NCI-H1105 (cell line): ENCODE results near the gene DPP7.

ENCODE experiments used
- DNase-seq: peaks from one replicate; lab custom pipeline; 2025; lab: John Stamatoyannopoulos, UW

Gene DPP7

DNA sequence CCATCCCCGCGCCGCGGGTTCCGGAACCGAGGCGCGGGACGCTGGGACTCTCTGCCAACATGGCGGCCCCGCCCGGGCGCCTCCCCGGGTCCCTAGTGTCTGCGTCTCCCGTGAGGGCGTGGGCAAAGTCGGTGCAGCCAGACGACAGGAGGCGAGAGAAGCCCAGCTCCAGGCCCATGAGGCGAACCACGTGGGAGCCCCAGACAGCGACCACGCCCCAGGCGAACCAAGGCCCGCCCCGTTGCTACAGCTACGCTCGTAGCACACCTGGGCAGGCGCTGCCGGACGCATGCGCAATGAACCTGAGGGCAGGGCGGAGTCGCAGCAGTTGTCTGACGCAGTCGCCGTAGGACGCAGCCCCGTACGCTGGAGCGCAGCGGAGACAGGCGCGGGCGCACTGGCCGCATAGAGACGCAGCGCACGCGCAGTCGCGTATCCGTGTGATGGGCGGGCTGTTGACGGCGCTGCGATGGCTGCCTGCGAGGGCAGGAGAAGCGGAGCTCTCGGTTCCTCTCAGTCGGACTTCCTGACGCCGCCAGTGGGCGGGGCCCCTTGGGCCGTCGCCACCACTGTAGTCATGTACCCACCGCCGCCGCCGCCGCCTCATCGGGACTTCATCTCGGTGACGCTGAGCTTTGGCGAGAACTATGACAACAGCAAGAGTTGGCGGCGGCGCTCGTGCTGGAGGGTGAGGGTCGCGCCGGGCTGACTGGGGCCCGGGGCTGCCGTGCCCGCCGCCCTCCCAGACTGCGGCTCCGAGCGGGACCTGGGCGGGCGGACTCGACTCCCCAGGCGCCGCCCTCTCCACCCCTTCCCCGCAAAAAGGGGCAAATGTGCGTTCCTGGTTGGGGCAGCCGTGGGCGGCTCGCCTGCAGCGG lies 27.8 kb downstream of the DPP7 start, which contains the start of gene MAN1B1:
Gene MAN1B1, plus strand, starts transcription at position 455 of the 878 bp plus-strand sequence. Its CDS starts 15 bp downstream, at position 470.
- DNase-seq = peak; percentile 98

GRCh38 chr9:137085920-137086530 lies 28.5 kb downstream of the DPP7 start:
- DNase-seq = no peak

DNA sequence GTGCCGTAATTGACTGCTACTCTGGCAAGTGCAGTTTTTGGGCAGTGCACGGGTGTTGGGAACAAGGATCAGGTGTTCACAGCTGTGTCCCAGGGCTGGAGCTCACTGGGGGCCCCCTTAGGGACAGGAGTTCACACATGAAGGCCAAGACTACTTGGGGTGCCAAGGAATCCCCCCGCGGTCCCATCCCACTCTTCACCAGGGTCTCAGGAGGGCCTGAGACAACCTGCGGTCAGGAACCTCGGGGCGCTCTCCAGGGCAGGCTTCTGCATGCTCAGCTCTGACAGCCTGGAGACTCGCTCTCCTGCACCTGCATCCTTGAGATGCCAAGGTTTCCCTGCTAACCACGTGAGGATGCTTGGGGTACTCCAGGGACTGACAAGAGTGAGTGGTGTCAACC lies 30.0 kb downstream of the DPP7 start:
- no peak for DNase-seq

DNA sequence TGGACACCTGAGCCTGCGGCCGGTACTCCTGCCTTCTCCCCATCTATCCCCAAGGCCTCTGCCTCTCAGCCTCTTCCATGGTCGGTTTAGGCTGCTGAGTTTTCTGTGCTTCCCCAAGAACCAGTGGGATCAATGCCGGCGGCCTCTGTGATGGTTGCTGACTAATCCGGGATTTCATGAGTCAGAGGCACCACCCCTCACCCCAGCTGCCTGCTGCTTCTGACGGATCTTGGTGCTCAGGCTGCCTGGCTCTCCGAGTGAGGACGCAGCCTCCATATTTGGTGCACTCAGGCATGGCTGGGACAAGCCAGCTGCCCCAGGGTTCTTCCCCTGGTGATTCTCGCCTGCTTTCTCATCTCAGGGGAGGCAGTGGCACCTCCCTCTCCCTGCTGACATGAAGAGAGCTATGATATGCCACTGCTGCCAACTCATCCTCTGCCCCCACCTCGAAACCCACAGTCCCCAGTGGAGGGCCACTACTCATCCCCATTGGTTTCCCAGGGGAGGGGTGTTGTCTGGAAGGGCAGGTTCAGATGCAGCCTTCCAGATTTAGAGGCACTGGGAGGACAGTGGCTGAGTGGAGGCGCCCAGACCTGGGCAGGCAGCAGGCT lies 31.0 kb downstream of the DPP7 start:
- DNase-seq = no peak

GRCh38 chr9:137082925-137083290 lies 31.6 kb downstream of the DPP7 start:
- no peak for DNase-seq

DNA sequence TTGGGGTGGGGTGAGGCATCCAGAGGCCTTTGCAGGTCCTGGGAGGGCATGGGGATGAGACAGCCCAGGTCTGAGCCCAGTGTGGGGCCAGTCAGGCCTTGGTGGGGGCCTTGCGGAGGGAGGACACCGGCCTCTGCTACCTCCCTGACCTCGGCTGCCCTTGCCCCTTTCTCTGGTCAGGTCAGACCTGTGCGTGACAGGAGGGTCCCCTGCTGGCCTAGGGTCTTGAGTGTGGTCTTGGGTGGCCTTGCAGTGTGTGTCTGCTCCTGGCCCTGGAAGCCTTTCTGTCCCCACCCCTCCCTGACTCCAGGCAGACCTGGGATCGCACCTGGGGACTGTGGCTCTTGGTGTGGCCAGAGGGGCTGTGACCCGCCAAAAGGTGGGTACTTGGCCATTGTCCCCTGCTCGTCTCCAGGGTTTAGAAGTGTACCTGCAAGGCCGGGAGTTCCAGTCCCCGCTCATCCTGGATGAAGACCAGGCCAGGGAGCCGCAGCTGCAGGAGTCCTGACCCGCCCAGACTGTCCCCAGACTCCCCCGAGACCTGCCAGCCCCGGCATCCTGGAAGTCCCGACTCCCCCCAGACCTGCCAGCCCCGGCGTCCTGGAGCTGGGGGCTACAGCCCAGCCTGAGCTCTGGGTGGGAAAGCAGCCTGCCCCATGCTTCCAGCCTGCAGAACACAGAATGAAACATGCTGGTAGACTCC lies 32.2 kb downstream of the DPP7 start:
- no peak for DNase-seq

DNA sequence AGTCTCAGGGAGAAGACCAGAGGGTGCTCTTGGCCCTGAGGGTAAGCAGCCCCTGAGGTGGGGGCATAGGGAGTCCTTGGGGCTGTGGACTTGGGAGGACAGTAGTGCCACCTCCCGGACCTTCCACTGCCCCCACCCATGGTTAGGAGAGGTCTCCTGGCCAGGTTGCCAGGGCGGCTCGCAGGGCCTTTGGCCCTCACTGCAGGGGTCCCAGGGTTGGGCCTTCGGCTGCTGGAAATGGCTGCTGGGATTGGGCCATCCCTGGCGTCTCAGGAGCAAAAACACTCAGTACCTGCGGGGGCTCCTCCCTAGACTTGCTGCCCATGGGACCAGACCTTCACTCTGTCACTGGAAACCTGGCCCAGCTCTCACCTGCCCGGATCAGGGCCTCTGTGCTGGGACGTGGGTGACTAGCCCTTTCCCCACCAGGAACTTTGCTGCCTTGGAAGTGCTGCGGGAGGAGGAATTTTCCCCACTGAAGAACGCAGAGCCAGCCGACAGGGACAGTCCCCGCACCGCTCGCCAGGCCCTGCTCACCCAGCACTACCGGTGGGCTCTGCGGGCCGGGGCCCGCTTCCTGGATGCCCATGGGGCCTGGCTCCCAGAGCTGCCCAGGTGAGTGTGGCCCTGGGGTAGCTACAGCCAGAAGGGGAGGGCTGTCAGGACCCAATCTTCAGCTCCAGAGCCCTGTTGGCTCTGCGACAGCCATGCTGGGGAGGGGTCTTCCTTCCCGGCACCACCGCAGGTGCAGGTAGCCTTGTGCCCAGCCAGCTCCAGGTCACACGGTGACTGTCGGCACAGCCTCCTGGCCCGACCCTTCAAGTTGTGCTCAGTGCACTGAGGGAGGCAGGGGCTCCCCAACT lies 34.0 kb downstream of the DPP7 start:
- no peak for DNase-seq

GRCh38 chr9:137079401-137079787 lies 35.1 kb downstream of the DPP7 start:
- no peak for DNase-seq

- no peak for DNase-seq
Measured at GRCh38 chr9:137078701-137079400, 35.7 kb downstream of the DPP7 start.

GRCh38 chr9:137077758-137078693 lies 36.5 kb downstream of the DPP7 start:
- no peak for DNase-seq

GRCh38 chr9:137077010-137077747 lies 37.4 kb downstream of the DPP7 start, which contains the start of gene UAP1L1:
Gene UAP1L1 (plus strand): TSS chr9:137077517. CDS start chr9:137077533, 16 bp downstream.
- DNase-seq = peak; percentile 18

DNA sequence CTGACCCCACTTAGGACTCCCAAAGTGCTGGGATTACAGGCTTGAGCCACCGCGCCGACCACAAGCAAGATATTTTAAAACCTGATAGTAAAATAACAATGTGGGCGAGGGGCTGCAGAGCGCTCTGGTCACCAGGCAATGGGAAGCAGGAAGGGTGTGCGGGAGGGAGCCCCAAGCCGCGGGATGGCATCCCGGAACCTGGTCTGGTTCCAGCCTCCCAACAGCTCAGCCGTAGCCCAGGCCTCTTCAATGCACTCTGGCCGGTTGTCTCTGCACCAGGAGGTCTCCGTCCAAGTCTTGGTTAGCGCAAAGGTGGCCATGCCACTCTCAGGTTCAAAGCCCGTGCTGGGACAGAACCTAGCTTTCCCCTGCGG lies 37.9 kb downstream of the DPP7 start:
- no peak for DNase-seq

- DNase-seq = no peak
Measured at GRCh38 chr9:137075275-137075775, 39.2 kb downstream of the DPP7 start.

DNA sequence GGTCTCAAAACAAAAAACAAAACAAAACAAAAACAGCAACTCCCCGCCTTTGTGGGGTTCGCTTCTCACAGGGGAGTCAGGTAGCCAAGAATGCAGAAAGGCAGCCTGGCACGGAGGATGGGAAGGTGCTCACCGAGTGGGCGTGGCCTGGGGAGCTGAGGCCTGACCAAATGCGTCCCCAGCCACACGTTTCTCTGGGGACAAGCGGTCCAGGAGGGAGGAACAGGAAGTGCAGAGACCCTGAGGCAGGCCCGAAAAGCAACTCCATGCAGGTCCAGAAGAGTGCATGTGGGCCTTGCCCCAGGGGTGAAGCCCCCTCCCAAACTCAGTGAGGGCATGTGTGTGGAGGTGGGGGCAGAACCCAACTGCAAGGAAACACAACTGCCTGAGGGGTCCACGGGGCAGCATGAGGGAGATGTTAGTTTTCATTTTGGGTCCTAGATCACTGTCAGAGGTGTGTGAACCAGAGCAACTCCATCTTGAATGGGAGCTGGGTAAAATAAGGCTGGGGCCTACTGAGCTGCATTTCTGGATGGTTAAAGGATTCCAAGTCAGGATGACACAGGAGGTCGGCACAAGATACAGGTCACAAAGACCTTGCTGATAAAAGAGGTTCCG lies 39.8 kb downstream of the DPP7 start:
- DNase-seq = no peak

- DNase-seq = no peak
Measured at GRCh38 chr9:137073992-137074399, 40.5 kb downstream of the DPP7 start.

DNA sequence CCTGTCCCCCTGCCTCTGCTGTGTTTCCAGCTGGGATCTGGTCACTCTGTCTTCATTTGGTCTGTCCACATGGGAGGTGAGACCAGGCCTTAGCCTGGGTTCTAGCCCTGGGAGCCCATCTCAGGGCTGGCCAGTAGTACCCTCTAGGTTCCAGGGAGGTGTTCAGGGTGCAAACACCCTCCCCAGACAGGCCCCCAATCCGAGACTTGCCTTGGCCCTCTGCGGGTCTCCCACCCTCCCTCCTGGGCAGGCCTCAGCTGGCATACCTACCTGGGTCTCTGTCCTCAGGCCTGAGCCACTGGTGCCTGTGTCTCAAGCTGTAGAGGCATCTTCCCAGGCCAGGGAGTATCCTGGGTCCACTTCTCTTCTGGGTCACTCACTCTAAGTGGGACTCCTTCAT lies 43.3 kb downstream of the DPP7 start:
- no peak for DNase-seq

GRCh38 chr9:137070906-137071275 lies 43.6 kb downstream of the DPP7 start:
- DNase-seq = no peak

DNA sequence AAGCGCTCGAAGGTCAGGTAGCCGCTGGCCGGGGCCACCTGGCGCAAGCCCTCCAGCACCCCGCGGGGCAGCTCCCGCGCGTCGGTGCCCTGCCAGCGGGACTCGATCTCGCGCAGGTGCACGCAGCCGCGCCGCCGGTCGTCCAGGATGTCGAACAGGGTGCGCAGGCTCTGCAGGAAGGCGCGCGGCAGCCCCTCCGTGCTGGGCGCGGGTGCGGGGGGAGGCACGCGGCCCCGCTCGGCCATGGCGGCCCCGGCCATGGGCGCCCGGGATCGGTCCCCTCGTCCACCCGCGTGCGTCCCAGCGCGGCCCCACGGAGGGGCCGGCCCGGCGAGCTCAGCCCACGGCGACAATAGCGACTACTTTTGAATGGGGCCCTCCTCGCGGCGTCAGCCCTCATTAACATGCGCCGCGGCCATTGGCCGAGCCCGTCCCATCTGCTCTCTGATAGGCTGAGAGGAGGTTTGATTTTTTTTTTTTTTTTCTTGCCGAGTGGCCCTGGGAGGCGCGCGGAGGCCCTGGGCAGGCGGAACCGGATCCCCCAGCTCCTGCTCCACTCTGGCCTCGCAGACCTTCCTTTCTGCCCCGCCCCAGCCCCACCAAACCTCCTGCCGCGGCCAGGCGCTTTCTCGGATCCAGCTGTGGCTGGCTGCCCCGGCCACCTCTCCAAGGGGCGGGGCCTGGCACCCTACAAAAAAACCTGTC lies 44.2 kb downstream of the DPP7 start, which contains the start of gene SAPCD2:
Gene SAPCD2, minus strand, starts transcription at position 357 of the 705 bp plus-strand sequence. Its CDS starts 97 bp downstream, at position 260.
- peak; percentile 88 for DNase-seq
